NOMO-1 treated with dmso at 0.1 percent for 144 hours (cell line): Measurements from ENCODE around the gene WWOX.
"Not testable (repeated sequence)": the region's sequence is repeated elsewhere in the genome, so short reads cannot be mapped to it uniquely, and the experiment has no call there.

Experiments
- DNase-seq: peaks from one replicate; lab custom pipeline; 2025; ENCODE audit not compliant: unreplicated experiment; lab: John Stamatoyannopoulos, UW

WWOX gene

DNA sequence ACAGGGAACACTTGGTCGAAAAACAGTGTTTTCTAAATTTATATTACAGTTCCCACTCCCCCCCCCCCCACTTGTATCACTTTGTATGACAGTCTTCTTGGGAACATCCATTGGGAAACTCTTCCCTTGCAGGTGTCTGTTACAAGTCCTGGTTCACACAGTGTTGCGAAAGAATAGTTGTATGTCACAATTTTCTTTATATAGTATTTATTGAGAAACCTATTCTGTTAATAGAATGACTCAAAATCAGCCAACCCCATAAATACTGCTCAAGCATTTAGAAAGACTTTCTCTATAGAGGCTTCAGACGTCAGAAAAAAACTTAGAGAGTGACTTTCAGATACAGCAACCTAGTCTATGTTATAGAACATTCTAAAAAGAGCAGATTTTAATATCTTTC lies 414.4 kb downstream of the WWOX start:
- DNase-seq, result no peak

DNA sequence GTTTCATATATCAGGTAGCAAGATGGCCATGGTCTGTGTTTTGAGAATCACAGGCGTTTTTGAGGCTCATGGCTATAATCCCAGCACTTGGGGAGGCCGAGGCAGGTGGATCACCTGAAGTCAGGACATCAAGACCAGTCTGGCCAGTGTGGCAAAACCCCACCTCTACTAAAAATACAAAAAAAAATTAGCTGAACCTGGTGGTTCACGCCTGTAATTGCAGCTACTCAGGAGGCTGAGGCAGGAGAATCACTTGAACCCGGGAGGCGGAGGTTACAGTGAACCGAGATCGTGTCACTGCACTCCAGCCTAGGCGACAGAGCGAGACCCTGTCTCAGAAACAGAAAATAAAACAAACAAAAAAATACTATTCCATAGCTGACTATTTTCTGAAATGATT lies 415.4 kb downstream of the WWOX start:
- DNase-seq, result not testable (repeated sequence)

DNA sequence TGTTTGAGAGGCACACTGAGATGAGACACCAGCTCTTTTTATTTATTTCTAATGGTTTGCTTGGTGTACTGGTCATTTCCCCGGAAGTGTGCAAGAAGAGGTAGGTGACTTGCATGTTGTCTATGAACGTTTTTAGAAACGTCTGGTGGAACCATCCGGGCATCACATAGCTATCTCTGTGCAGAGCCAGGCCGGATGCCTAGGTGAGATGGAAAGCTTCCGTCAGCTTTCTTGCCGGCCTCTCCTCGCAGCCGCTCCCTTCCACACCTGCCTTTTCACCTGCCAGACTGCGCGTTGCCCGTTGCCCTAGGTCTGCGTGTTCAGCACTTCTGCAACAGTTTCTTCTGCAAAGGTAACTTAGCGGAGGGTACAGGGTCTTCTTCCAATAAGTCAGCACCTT lies 416.0 kb downstream of the WWOX start:
- no peak for DNase-seq

DNA sequence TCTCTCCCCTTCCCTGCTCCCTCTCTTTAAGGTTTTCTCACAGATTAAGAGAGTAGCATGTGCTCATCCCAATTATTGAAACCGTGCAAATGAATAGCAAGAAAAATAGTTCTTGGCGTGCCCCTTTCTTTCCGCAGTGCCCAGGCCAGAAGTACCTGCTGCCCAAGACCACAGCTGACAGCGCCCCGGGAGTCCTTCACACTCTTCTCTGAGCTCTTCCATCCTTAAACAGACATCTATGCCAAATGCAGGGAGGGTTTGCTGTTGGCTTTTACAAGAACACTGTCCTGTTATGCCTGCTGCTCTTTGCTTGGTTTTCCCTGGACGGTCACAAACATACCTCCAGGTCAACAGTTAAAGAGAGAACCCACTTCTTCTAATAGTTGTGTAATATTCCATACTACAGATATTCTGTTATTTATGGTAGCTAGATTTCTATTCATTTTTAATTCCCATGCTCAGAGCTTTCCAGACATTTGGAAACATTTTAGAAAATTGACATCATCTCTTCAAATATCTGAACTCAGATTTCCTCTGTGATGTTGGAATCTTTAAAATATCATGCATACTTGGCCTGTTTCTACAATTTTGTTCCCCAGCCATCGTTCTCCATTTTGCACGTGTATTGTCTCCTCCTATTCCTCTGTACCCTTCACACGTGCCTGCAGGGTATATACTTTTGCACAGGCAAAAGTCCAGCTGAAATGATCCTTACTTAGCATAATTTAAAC lies 416.7 kb downstream of the WWOX start:
- DNase-seq, result no peak

- no peak for DNase-seq
These were observed 420.4 kb downstream of the WWOX start for GRCh38 chr16:78519896-78520295.

GRCh38 chr16:78520470-78520869 lies 421.0 kb downstream of the WWOX start:
- DNase-seq, result no peak

GRCh38 chr16:78522327-78522726 lies 422.9 kb downstream of the WWOX start:
- DNase-seq, result no peak

DNA sequence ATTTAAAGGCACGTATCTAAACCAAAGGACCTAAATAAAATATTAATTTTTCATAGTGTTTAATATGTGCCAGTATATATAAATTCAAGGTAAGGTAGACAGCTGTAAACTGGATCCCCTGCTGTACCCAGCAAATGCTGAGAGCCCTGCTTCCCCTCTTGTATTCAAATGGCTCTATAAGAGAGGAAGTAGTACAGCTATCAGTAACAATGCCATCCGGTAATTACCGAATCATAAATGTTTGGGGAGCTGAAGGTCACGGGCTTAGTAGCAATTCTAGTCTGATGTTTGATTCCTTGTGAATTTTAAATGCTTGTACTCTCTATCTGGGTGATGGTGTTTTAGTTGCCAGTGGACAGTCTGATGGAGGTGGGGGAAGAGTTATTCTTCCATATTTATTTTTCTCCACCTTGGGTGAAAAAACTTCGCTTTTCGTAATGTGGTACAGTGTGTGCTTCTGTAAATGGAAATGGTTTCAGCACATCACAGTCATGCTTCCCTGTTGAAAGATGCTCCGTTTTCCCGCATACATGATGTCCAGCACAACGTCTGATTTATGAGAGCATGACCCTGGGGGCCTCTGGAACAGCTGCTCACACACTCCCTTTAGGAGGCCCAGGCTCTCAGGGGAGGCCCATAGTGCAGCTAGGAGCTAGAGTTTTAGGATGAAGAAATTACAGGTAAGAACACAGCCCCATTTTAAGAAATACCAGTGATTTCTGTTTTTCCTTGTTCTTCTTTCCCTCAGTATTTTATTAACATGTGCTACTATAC lies 423.9 kb downstream of the WWOX start:
- DNase-seq, result peak; percentile 61

- DNase-seq, result no peak
These were observed 424.7 kb downstream of the WWOX start for GRCh38 chr16:78524066-78524595.

DNA sequence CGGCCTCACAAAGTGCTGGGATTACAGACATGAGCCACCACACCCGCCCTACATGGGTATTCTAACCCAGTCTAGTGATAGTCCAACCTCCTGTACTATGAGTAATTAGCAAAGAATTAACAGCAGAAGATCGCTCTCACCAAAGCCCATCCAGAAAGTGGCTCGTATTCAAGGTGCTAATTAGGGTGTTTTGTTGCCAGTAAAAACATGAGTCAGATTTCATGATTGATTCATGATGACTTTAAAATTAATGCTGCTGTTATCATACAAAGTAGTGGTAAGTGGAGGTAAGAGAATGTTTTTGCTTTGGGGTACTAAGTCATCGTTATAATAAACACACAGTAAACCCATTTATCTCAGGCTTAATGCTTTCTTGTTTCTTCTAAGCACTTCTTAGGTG lies 428.8 kb downstream of the WWOX start:
- DNase-seq, result no peak

DNA sequence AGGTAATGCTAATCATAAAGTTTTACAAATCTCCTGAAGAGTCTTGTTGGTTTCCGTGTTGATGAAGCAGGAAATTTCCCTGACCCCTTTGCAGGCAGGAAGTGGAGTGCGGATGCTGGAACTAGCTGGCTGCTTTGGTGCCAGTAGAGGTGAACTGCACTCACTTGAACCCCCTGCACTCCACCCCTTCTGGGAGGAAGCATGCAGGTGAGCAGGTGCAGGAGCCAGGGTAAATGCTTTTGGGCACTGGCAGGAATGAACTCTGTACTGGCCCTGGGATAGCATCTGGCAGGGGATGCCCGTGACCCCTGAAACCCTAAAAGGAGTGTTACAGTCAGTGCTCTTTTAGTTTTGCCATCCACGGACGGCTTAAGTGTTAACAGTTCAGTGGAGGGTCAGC lies 430.4 kb downstream of the WWOX start:
- DNase-seq, result no peak

DNA sequence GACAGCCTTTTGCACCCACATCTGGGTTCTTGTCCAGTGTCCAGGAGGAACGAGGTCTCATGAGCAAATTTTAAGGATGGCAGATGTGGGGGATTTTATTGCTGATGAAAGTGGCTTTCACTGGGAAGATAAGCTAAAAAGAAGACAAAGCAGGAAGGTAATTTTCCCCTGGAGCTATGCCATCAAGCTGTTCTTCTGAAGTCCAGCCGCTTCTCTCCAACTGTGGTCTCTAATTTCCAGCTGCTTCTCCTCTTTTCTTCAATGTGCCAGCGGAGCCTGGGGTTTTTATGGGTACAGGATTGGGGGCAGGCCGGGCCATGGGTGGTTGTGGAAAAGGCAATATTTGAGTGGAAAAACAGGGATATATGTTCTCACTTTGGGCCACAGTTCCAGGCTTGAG lies 430.8 kb downstream of the WWOX start:
- DNase-seq, result no peak

GRCh38 chr16:78535098-78535497 lies 435.6 kb downstream of the WWOX start:
- no peak for DNase-seq

GRCh38 chr16:78537511-78537910 lies 438.1 kb downstream of the WWOX start:
- DNase-seq, result no peak

DNA sequence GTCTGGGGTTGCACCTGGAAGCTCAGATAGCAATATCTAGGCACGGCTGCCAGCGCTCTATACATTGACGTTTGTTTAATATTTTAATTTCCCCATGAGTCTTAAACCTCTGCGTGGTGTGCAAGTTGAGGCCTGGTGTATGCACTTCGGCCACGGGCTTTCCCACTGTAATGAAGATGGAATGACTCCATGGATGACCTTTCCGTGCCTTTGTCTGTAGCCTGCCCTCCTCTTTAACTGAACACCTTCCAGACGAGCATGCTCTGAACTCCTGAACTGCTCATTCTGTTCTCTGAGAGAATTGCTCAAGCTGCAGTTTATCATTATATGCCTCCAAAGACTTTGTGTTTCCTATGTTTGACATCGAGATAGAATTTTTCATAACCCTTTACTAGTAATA lies 438.8 kb downstream of the WWOX start:
- no peak for DNase-seq

GRCh38 chr16:78538919-78539318 lies 439.5 kb downstream of the WWOX start:
- DNase-seq, result peak; percentile 74

DNA sequence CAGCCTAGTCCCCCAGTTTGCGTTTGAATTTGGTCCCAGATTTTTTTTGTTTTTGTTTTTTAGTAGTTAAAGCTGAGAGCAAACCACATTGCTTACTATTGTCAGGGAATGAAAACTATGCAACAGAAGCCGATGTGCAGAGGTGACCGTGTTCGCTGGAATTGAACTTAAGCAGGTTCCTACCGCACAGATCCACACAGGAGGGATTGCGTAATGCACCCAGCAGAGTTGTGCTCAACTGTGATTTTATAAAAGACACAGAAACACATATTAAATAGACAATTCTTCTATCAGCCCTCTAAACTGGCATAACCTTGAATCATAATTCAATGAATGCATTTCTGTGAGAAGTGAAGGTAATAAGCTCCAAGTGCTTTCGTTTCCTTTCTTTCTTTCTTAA lies 443.0 kb downstream of the WWOX start:
- DNase-seq, result no peak

- DNase-seq, result no peak
These were observed 443.6 kb downstream of the WWOX start for GRCh38 chr16:78543023-78543422.

GRCh38 chr16:78549366-78549765 lies 449.9 kb downstream of the WWOX start:
- DNase-seq, result no peak

- DNase-seq, result no peak
These were observed 452.1 kb downstream of the WWOX start for GRCh38 chr16:78551487-78552085.

DNA sequence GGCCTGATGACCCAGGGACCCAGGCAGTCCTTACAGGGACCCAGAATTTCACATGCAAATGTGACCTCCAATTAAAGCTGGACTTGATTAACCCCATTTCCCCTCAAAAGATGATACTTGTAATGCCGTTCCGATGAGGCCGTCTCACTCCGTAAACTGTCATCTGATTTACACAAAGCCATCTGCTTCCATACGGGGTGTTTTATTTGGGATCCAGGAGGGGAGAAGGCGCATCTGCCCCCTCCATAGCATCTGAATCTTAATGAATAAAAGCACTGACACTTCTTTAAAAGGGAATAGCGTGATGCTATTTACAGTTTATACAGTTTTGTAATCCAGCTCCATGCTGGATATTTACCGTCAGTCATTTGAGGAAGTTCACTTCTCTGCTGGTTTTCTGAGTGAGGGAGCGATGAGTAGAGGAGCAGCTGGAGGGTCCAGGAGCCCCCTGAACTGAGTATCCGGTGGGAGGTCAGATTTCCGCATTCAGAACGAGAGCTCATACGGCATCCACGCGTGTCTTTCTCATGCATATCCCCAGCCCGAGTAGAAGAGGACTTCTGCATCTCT lies 452.7 kb downstream of the WWOX start:
- DNase-seq, result no peak

DNA sequence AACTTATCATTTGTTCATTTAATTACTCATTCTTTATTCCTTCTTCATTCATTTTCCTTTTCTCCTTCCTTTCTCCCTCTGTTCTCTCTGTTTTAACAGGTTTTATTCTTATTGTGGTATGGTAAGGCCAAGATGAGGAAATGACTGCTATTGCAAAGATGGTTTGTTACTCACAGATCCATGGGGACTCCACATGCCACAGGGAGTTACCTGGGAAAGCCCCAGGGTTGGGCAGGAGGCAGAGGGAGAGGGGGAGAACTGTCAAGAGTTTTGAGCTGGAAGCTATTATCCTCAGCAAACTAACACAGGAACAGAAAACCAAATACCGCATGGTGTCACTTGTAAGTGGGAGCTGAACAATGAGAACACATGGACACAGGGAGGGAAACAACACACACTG lies 453.3 kb downstream of the WWOX start:
- no peak for DNase-seq
